ENCODE results near the gene PERCC1. TPM values are rescaled to one million over a fixed set of nuclear protein-coding genes. Genes with fewer than 3 reads are reported as not detected.

The PERCC1 gene
- total and polyA plus RNA-seq, 2 donors from 2014 or later, result not detected

GRCh38 chr16:1453316-1453715, 22.4 kb downstream of the PERCC1 start:
- H3K27ac ChIP-seq (ENCODE audit: low read depth in 2 of 2, low read length in 2 of 2), result no peak overlapping the region
- no peaks in the 10 kb centered on the region for H3K27me3 ChIP-seq (ENCODE audit: control insufficient read depth, insufficient read depth, low read length)
- intact Hi-C loops (cut with DNase I), result no loop called here
- H3K4me3 ChIP-seq (ENCODE audit: low read length in 3 of 3), result no peak overlapping the region
- no peak overlapping the region for H3K9ac ChIP-seq (ENCODE audit: low read length in 3 of 3)
- no peak for DNase-seq
- TF ChIP-seq CTCF (IDR thresholded peaks at IDR 0.05; ENCODE audit: borderline replicate concordance, extremely low read depth, insufficient read depth), result no peak
- FAIRE-seq, result no peak
- no peaks in the 10 kb centered on the region for H3K9me3 ChIP-seq (ENCODE audit: control insufficient read depth in 2 of 3, insufficient read depth in 1 of 3, low read length in 3 of 3)
- H3K4me1 ChIP-seq (ENCODE audit: control insufficient read depth in 2 of 3, insufficient read depth in 2 of 3, low read depth in 1 of 3, low read length in 3 of 3), result no peaks in the 10 kb centered on the region
- peaks cover 0 to 14% (median 11%) of the 10 kb centered on the region in 3 donors for H3K36me3 ChIP-seq (ENCODE audit: control insufficient read depth in 2 of 3, insufficient read depth in 3 of 3, low read length in 3 of 3)

- peaks cover 0 to 14% (median 12%) of the 10 kb centered on the region in 3 donors for H3K36me3 ChIP-seq (ENCODE audit: control insufficient read depth in 2 of 3, insufficient read depth in 3 of 3, low read length in 3 of 3)
- no peak for TF ChIP-seq CTCF (IDR thresholded peaks at IDR 0.05; ENCODE audit: borderline replicate concordance, extremely low read depth, insufficient read depth)
- intact Hi-C loops (cut with DNase I), result no loop called here
- no peak overlapping the region for H3K27ac ChIP-seq (ENCODE audit: low read depth in 2 of 2, low read length in 2 of 2)
- H3K27me3 ChIP-seq (ENCODE audit: control insufficient read depth, insufficient read depth, low read length), result no peaks in the 10 kb centered on the region
- no peak overlapping the region for H3K9ac ChIP-seq (ENCODE audit: low read length in 3 of 3)
- no peaks in the 10 kb centered on the region for H3K4me1 ChIP-seq (ENCODE audit: control insufficient read depth in 2 of 3, insufficient read depth in 2 of 3, low read depth in 1 of 3, low read length in 3 of 3)
- H3K9me3 ChIP-seq (ENCODE audit: control insufficient read depth in 2 of 3, insufficient read depth in 1 of 3, low read length in 3 of 3), result no peaks in the 10 kb centered on the region
- no peak for DNase-seq
- no peak overlapping the region for H3K4me3 ChIP-seq (ENCODE audit: low read length in 3 of 3)
- FAIRE-seq, result no peak
These were observed 23.7 kb downstream of the PERCC1 start for GRCh38 chr16:1454561-1454960.

- Histone ChIP-seq H3K27ac (ENCODE audit: low read depth in 2 of 2, low read length in 2 of 2) (no peak overlapping the region), H3K36me3 (ENCODE audit: control insufficient read depth in 2 of 3, insufficient read depth in 3 of 3, low read length in 3 of 3) (peaks cover 0 to 18% (median 12%) of the 10 kb centered on the region in 3 donors), H3K4me3 (ENCODE audit: low read length in 3 of 3) (no peak overlapping the region), H3K9ac (ENCODE audit: low read length in 3 of 3) (no peak overlapping the region), H3K9me3 (ENCODE audit: control insufficient read depth in 2 of 3, insufficient read depth in 1 of 3, low read length in 3 of 3) (no peaks in the 10 kb centered on the region), H3K4me1 (ENCODE audit: control insufficient read depth in 2 of 3, insufficient read depth in 2 of 3, low read depth in 1 of 3, low read length in 3 of 3) (no peaks in the 10 kb centered on the region), H3K27me3 (ENCODE audit: control insufficient read depth, insufficient read depth, low read length) (no peaks in the 10 kb centered on the region)
- FAIRE-seq (no peak), DNase-seq (no peak)
- intact Hi-C loops (cut with DNase I), result no loop called here
- no peak for TF ChIP-seq CTCF (IDR thresholded peaks at IDR 0.05; ENCODE audit: borderline replicate concordance, extremely low read depth, insufficient read depth)
These were observed 24.6 kb downstream of the PERCC1 start for GRCh38 chr16:1455190-1456171.

Measured in kidney (tissue), 14 donors.